OCI-LY1 (cell line): ENCODE measurements around the gene DOCK2.
"Not testable (repeated sequence)": the region's sequence is repeated elsewhere in the genome, so short reads cannot be mapped to it uniquely, and the experiment has no call there.

ENCODE experiments used
- H2AFZ ChIP-seq: fragments of 200-600 bp; sonication (generic), shearing (Covaris generic); 2 replicates; pipeline ENCODE4 v1.6.0; 2014; ENCODE audit warnings: antibody characterized with exemption, mild to moderate bottlenecking, low read length
- H3F3A ChIP-seq: fragments of 200-600 bp; sonication (generic), shearing (Covaris generic); 2 replicates; pipeline ENCODE4 v1.6.0; 2014; ENCODE audit warnings: mild to moderate bottlenecking, antibody characterized with exemption, low read length, moderate library complexity; ENCODE audit not compliant: insufficient read depth
- H3K27ac ChIP-seq: fragments of 200-600 bp; sonication (generic); 2 replicates; pipeline ENCODE4 v1.5.1; 2014; ENCODE audit warnings: low read length, mixed run types, mild to moderate bottlenecking, low read depth; ENCODE audit not compliant: poor library complexity, severe bottlenecking
- H3K27me3 ChIP-seq: fragments of 200-600 bp; sonication (generic); 2 replicates; pipeline ENCODE4 v1.6.0; 2014; ENCODE audit warnings: antibody characterized with exemption, mild to moderate bottlenecking, low read length, moderate library complexity; ENCODE audit not compliant: insufficient read depth
- H3K36me3 ChIP-seq: fragments of 200-600 bp; sonication (generic); 2 replicates; pipeline ENCODE4 v1.6.1; 2014; ENCODE audit warnings: mild to moderate bottlenecking, antibody characterized with exemption, low read length, moderate library complexity, mixed read lengths; ENCODE audit not compliant: insufficient read depth
- H3K4me1 ChIP-seq: fragments of 200-600 bp; sonication (generic); 2 replicates; pipeline ENCODE4 v1.5.1; 2014; ENCODE audit warnings: mild to moderate bottlenecking, low read length, moderate library complexity; ENCODE audit not compliant: insufficient read depth, severe bottlenecking
- H3K4me2 ChIP-seq: fragments of 200-600 bp; sonication (generic), shearing (Covaris generic); 2 replicates; pipeline ENCODE4 v1.6.1; 2014; ENCODE audit warnings: low read length
- H3K4me3 ChIP-seq: fragments of 200-600 bp; sonication (generic); 2 replicates; pipeline ENCODE4 v1.5.1; 2014; ENCODE audit warnings: low read length, low read depth, mild to moderate bottlenecking, mixed read lengths; ENCODE audit not compliant: poor library complexity, severe bottlenecking
- H3K79me2 ChIP-seq: fragments of 200-600 bp; shearing (Covaris generic); 2 replicates; pipeline ENCODE4 v1.6.1; 2016; ENCODE audit warnings: mixed run types, low read length, mixed read lengths; ENCODE audit not compliant: insufficient read depth
- H3K9ac ChIP-seq: fragments of 200-600 bp; sonication (generic), shearing (Covaris generic); 2 replicates; pipeline ENCODE4 v1.6.1; 2014; ENCODE audit warnings: mild to moderate bottlenecking, low read length, mixed read lengths
- H3K9me2 ChIP-seq: fragments of 200-600 bp; sonication (generic), shearing (Covaris generic); 2 replicates; pipeline ENCODE4 v1.6.1; 2014; ENCODE audit warnings: low read depth, mild to moderate bottlenecking, low read length, mixed read lengths
- H3K9me3 ChIP-seq: fragments of 200-600 bp; shearing (Covaris generic); 2 replicates; pipeline ENCODE4 v1.6.1; 2014; ENCODE audit warnings: low read length, mixed read lengths
- H4K20me1 ChIP-seq: fragments of 200-600 bp; sonication (generic), shearing (Covaris generic); 2 replicates; pipeline ENCODE4 v1.6.0; 2016; ENCODE audit warnings: mild to moderate bottlenecking, low read length; ENCODE audit not compliant: insufficient read depth
- EZH2 ChIP-seq: fragments of 200-600 bp; sonication (generic), shearing (Covaris generic); IDR thresholded peaks from 2 replicates; pipeline ENCODE4 v1.8.0; 2017; ENCODE audit warnings: borderline replicate concordance, mixed run types, mild to moderate bottlenecking, antibody characterized with exemption, low read length, moderate library complexity, mixed read lengths
- TF ChIP-seq, protein P1 (sequence below): fragments of 200-600 bp; sonication (generic), shearing (Covaris generic); IDR thresholded peaks from 2 replicates; pipeline ENCODE4 v1.5.1; 2017; ENCODE audit warnings: mild to moderate bottlenecking, antibody characterized with exemption, low read length, moderate library complexity, mixed read lengths

The DOCK2 gene

DNA sequence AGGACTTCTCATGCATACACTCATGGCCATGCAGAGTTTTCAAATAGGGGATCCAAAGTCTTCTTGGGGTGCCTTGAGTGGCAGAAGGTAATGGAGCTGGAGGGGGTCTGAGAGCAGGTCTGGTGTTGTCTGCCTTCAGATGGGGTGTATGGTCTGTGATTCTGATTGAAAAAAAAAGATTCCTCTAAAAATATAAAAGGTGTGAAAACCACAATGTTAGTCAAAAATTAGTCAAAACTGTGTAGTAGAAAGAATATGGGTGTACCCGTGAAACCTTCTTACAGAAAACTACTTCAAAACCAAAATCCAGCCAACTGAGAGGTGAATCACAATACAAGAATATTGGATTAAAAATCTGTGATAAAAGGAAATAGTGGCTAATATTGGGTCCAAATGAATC, 20.1 kb downstream of the DOCK2 start:
- TF ChIP-seq, protein P1, sequence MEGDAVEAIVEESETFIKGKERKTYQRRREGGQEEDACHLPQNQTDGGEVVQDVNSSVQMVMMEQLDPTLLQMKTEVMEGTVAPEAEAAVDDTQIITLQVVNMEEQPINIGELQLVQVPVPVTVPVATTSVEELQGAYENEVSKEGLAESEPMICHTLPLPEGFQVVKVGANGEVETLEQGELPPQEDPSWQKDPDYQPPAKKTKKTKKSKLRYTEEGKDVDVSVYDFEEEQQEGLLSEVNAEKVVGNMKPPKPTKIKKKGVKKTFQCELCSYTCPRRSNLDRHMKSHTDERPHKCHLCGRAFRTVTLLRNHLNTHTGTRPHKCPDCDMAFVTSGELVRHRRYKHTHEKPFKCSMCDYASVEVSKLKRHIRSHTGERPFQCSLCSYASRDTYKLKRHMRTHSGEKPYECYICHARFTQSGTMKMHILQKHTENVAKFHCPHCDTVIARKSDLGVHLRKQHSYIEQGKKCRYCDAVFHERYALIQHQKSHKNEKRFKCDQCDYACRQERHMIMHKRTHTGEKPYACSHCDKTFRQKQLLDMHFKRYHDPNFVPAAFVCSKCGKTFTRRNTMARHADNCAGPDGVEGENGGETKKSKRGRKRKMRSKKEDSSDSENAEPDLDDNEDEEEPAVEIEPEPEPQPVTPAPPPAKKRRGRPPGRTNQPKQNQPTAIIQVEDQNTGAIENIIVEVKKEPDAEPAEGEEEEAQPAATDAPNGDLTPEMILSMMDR = no peak
- no peak for TF ChIP-seq EZH2
- Histone ChIP-seq H3K9me3 (peaks cover 7% of the 10 kb centered on the region), H3K36me3 (peaks cover 78% of the 10 kb centered on the region), H3K27ac (no peak overlapping the region), H3K27me3 (no peaks in the 10 kb centered on the region), H3K9me2 (no peaks in the 10 kb centered on the region), H3F3A (no peaks in the 10 kb centered on the region), H3K4me3 (no peak overlapping the region), H3K79me2 (peaks cover 33% of the 10 kb centered on the region), H2AFZ (no peak overlapping the region), H4K20me1 (no peaks in the 10 kb centered on the region), H3K4me1 (no peaks in the 10 kb centered on the region), H3K4me2 (no peak overlapping the region), H3K9ac (no peak overlapping the region)

DNA sequence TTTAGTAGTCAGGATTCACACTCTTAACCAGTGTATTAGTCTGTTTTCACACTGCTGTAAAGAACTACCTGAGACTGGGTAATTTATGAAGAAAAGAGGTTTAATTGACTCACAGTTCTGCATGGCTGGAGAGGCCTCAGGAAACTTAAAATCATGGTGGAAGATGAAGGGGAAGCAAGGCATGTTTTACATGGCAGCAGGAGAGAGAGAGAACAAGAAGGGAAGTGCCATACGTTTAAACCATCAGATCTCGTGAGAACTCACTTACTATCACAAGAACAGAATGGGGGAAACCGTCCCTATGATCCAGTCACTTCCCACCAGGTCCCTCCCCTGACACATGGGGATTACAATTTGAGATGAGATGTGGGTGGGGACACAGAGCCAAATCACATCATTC, 25.4 kb downstream of the DOCK2 start:
- H3K9ac ChIP-seq, H2AFZ ChIP-seq, H3K27me3 ChIP-seq, H4K20me1 ChIP-seq, H3K4me1 ChIP-seq, H3K9me2 ChIP-seq, H3K27ac ChIP-seq, H3F3A ChIP-seq, H3K4me3 ChIP-seq, H3K4me2 ChIP-seq: not testable (repeated sequence)
- peaks cover 12% of the 10 kb centered on the region for H3K9me3 ChIP-seq
- peaks cover 72% of the 10 kb centered on the region for H3K36me3 ChIP-seq
- peaks cover 30% of the 10 kb centered on the region for H3K79me2 ChIP-seq

DNA sequence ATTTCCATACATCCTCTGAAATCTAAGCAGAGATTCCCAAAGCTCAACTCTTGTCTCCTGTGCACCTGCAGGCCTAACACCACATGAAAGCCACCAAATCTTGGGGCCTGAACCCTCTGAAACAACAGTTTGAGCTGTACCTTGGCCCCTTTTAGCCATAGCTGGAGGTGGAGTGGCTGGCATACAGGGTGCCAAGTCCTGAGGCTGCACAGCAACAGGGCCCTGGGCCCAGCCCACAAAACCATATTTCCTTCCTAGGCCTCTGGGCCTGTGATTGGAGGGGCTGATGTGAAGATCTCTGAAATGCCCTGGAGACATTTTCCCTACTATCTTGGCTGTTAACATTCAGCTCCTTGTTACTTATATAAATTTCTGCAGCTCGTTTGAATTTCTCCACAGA, 26.5 kb downstream of the DOCK2 start:
- H3K27ac ChIP-seq = no peak overlapping the region
- no peak overlapping the region for H3K9ac ChIP-seq
- H3K36me3 ChIP-seq = peaks cover 67% of the 10 kb centered on the region
- H3K9me3 ChIP-seq = peaks cover 12% of the 10 kb centered on the region
- peaks cover 25% of the 10 kb centered on the region; the same call in 1 of the 2 replicates for H3K79me2 ChIP-seq
- no peaks in the 10 kb centered on the region for H3K27me3 ChIP-seq
- no peaks in the 10 kb centered on the region for H3F3A ChIP-seq
- no peak overlapping the region for H2AFZ ChIP-seq
- no peaks in the 10 kb centered on the region for H4K20me1 ChIP-seq
- H3K4me3 ChIP-seq = no peak overlapping the region
- H3K9me2 ChIP-seq = no peaks in the 10 kb centered on the region
- TF ChIP-seq EZH2 = no peak
- TF ChIP-seq, protein P1 = no peak
- H3K4me1 ChIP-seq = no peaks in the 10 kb centered on the region
- no peak overlapping the region for H3K4me2 ChIP-seq

DNA sequence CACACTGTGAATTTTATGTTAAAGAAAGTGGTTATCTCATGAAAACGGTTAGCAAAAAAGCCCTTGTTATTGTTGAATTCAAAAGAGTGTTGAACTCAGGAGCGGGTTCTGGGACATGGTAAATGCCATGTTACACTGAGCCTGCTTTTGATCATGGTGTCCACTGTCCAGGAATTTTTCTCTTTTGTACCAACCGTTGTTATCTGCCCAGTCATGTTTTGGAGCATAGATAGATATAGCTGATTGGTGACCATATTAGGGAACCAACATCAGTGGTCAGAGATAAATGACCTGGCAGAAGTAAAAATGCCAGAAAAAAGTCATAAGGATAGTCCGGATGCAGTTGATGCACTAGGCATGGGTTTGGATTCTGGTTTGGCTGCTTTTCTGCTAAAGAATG, 29.3 kb downstream of the DOCK2 start:
- no peaks in the 10 kb centered on the region for H4K20me1 ChIP-seq
- no peak overlapping the region for H3K4me2 ChIP-seq
- H3K27me3 ChIP-seq = no peaks in the 10 kb centered on the region
- no peak overlapping the region for H2AFZ ChIP-seq
- H3K27ac ChIP-seq = no peak overlapping the region
- H3K79me2 ChIP-seq = peaks cover 11% of the 10 kb centered on the region; the same call in 1 of the 2 replicates
- H3K9me3 ChIP-seq = peaks cover 8% of the 10 kb centered on the region; the same call in 1 of the 2 replicates
- H3F3A ChIP-seq = no peaks in the 10 kb centered on the region
- no peaks in the 10 kb centered on the region for H3K9me2 ChIP-seq
- H3K4me3 ChIP-seq = no peak overlapping the region
- H3K36me3 ChIP-seq = peaks cover 53% of the 10 kb centered on the region
- no peaks in the 10 kb centered on the region for H3K4me1 ChIP-seq
- TF ChIP-seq, protein P1 = no peak
- no peak for TF ChIP-seq EZH2
- no peak overlapping the region for H3K9ac ChIP-seq
